ENCODE data around the gene DNAJB1. TPM values are rescaled to one million over a fixed set of nuclear protein-coding genes. Genes with fewer than 3 reads are reported as not detected.

DNAJB1 gene
- total and polyA plus RNA-seq, 2 experiments from 2014 or later = 43.2 to 53.3 TPM

GRCh38 chr19:14544977-14545715 lies 26.9 kb upstream of the DNAJB1 start (continued):
- TF ChIP-seq ZNF462 (CRISPR knock-in tag; IDR thresholded peaks at IDR 0.05) (no peak), NANOG (IDR thresholded peaks at IDR 0.05; ENCODE audit: borderline replicate concordance) (no peak), CREB1 (CRISPR knock-in tag; IDR thresholded peaks at IDR 0.05; ENCODE audit: low read depth) (no peak)

GRCh38 chr19:14544047-14544446 lies 25.9 kb upstream of the DNAJB1 start:
- DNase-seq (ENCODE audit: low spot score) (no peak), ATAC-seq (no peak)
- Histone ChIP-seq H3K27me3 (ENCODE audit: insufficient read depth) (no peaks in the 10 kb centered on the region), H3F3A (replicated peaks; ENCODE audit: low read depth) (no peaks in the 10 kb centered on the region), H3K4me1 (ENCODE audit: insufficient read depth) (no peaks in the 10 kb centered on the region), H3K27ac (ENCODE audit: low read depth) (no peak overlapping the region), H3K4me3 (no peak overlapping the region), H3K9me2 (ENCODE audit: insufficient read depth) (no peaks in the 10 kb centered on the region), H3K36me3 (ENCODE audit: insufficient read depth) (no peaks in the 10 kb centered on the region; the same call in 1 of the 2 replicates), H2AFZ (no peak overlapping the region), H3K4me2 (no peak overlapping the region), H4K20me1 (replicated peaks; ENCODE audit: insufficient read depth) (peaks cover 12% of the 10 kb centered on the region), H3K79me2 (replicated peaks; ENCODE audit: insufficient read depth) (peaks cover 39% of the 10 kb centered on the region)
- no peaks in the 10 kb centered on the region for H3K9me3 Mint-ChIP-seq
- H3K27me3 Mint-ChIP-seq (ENCODE audit: insufficient read depth, low read depth, poor library complexity) = peaks cover 12% of the 10 kb centered on the region
- H3K4me3 Mint-ChIP-seq = no peak overlapping the region
- no peak overlapping the region for H3K27ac Mint-ChIP-seq
- no peaks in the 10 kb centered on the region; the same call in 1 of the 3 replicates for H3K4me1 Mint-ChIP-seq
- H3K36me3 Mint-ChIP-seq (ENCODE audit: low read depth) = peaks cover 6% of the 10 kb centered on the region; the same call in 2 of the 3 replicates
- no peak for TF ChIP-seq ZNF462 (CRISPR knock-in tag; IDR thresholded peaks at IDR 0.05)
- no peak for TF ChIP-seq JUNB (IDR thresholded peaks at IDR 0.05; ENCODE audit: unreplicated experiment)
- TF ChIP-seq EZH2phosphoT487 (IDR thresholded peaks at IDR 0.05; ENCODE audit: unreplicated experiment) = no peak
- no peak for TF ChIP-seq EZH2 (IDR thresholded peaks at IDR 0.05; ENCODE audit: low read depth, unreplicated experiment)
- TF ChIP-seq CTCF (conservative IDR thresholded peaks at IDR 0.05; ENCODE audit: low read depth in 2 of 2) = no peak

All from GM23338 (cell line).